GM08714 (cell line): ENCODE results near the gene RCSD1.
"Not testable (repeated sequence)": the region's sequence is repeated elsewhere in the genome, so short reads cannot be mapped to it uniquely, and the experiment has no call there.

Experiments
- H3K4me3 ChIP-seq: fragments of 200-500 bp; sonication (Bioruptor generic); 2 replicates; pipeline ENCODE4 v1.5.1; 2014; ENCODE audit warnings: mild to moderate bottlenecking, low read length, inconsistent platforms
- ZNF274 ChIP-seq: IDR thresholded peaks from 2 replicates; pipeline ENCODE4 v1.6.1; 2012; ENCODE audit warnings: mild to moderate bottlenecking, low read depth, low read length

Gene RCSD1

DNA sequence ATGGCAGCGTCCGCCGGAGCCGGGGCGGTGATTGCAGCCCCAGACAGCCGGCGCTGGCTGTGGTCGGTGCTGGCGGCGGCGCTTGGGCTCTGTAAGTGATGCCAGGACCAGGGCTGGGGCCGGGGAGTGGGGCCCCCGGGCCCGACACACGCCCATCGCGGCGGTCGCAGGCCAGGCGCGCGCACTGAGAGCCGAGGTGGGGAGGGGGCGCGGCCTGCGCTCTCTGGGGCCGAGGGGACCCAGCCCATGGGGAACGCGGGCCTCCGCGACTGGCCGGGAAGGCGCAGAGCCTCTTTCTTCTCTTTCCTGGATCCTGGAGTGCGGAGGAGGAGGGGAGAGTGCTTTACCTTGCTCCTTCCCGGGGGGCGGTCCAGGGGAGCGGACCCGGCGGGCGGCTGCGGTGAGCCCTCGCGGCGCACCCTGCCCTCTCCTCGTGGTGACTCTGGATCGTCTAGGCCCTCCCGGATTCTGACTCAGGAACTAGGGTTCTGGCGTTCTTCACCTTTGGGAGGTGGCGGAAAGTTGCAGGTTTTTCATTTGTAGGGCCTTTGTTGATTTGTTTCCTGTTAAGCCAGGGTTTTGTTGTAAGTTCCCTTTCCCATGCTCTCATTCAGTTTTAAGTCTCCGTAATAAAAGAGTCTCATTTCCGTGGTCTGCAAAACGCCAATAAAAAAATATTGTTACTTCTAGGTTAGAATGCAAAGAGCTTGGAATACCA is 92.3 kb downstream of the RCSD1 start:
- TF ChIP-seq ZNF274: no peak
- peak overlapping the region; percentile 97 for H3K4me3 ChIP-seq

DNA sequence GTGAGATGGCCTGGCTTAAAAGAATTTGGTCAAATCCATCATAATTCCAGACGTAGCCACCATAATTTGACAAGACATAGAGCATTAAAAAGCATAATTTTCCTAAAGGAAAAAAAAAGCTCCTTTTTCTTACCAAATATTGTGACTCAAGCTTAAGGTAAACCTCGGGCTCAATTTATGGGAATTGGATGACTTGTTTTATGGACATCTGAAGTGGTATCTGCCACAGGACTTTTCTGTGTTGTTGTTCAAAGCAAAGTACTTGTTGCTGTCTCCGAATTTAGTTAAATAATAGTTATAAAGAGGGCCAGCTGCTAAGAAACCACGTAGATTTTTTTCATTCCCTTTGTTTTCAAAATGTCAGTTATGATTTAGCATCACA is 92.8 kb downstream of the RCSD1 start:
- no peak for TF ChIP-seq ZNF274
- peak overlapping the region; percentile 97 for H3K4me3 ChIP-seq

DNA sequence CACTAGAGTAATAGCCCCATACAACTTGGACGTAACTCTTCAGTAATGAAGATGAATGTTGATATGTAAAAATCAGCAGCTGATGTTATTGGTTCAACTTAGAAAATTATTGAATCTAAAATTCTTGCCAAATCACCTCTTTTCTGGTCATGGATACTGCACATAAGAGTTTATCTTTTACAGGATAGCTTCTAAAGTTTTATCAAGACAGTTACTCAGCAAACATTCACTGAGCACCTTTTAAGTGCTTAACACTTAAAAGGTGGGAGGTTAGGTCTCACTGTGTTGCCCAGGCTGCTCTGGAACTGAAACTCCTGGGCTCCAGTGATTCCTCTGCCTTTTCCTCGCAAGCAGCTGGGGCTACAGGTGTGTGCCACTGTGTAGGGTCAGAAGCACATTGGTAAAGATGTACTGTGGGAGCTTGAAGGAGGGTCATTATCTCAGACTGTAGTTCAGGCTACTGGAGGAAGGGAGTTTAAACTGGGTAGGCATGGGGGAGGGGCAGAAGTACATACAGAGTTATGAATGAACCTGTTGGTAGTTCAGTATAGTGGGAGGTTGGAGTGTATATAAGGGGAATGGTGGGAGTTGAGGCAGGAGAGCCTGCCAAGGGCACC is 93.8 kb downstream of the RCSD1 start:
- peak overlapping the region; percentile 10 for H3K4me3 ChIP-seq
- TF ChIP-seq ZNF274: no peak

DNA sequence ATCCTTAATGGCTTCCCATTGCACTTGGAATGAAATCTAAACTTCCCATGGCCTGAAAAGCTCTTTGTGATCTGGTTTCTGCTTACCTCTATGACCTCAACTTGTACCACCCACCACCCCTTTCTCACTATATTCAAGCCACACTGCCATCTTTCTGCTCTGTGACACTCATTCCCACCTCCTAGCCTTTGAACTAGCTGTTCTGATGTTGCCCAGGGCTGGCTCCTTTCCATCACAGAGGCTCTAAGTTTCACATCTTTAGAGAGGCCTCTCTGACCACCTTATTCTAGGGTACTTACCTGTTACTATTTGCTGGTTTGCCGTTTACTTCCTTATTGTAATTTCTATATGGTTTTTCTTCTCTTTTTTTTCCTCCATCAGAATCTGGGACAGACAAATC is 96.0 kb downstream of the RCSD1 start:
- TF ChIP-seq ZNF274: no peak
- H3K4me3 ChIP-seq: no peak overlapping the region

DNA sequence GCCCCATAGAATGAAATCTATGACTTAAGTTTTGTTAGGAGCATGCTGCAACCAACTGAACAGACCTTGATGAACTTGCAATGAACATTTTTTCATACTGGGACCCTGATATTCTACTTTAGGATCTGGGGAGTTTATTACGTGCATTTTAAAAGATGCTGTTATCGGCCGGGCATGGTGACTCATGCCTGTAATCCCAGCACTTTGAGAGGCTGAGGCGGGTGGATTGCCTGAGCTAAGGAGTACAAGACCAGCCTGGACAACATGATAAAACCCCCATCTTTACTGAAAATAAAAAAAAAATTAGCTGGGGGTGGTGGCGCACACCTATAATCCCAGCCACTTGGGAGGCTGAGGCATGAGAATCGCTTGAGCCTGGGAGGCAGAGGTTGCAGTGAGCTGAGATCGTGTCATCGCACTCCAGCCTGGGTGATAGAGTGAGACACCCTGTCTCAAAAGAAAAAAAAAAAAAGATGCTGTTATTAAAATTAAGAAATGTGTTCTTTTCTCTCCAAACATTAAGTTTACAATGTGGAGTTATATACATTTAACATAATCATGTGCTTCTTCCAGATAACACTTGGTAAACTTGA is 98.9 kb downstream of the RCSD1 start:
- TF ChIP-seq ZNF274: no peak
- no peak overlapping the region for H3K4me3 ChIP-seq

DNA sequence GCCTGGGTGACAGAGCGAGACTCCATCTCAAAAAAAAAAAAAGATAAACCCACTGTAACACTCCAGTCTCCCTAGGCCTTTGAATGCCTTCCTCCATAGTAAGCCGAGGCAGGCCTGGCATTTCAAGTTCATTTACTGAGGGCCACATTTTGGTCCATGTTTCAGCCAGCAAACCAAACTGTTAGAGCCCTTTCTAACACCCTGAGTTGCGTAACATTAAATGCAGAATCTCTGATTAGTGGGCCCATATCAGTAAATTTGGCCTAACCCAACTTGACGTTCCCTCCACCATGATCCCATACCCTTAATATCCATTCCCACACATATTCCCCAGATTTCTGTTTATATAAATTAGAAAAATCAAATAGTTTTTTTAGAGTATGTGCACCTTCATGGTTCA is 104.2 kb downstream of the RCSD1 start:
- TF ChIP-seq ZNF274: no peak
- no peak overlapping the region for H3K4me3 ChIP-seq

DNA sequence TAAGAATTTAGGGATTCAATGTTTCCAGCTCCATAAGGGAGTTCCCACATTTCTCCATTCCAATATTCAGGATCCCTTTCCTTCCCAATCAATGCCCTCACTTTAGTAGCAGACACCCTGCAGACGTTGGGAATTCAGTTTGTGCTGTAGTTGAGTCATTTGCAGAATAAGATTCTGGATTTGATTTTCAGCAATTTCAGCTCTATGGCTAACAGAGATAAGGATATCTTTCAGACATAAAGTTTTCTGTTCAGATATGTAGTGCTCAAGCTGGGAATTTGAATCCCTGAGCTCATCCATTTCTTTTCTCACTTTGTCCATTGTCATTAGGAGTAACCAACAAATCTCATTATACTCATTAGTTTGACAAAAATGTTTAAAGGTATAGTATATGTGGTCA is 104.8 kb downstream of the RCSD1 start:
- no peak overlapping the region for H3K4me3 ChIP-seq
- no peak for TF ChIP-seq ZNF274

DNA sequence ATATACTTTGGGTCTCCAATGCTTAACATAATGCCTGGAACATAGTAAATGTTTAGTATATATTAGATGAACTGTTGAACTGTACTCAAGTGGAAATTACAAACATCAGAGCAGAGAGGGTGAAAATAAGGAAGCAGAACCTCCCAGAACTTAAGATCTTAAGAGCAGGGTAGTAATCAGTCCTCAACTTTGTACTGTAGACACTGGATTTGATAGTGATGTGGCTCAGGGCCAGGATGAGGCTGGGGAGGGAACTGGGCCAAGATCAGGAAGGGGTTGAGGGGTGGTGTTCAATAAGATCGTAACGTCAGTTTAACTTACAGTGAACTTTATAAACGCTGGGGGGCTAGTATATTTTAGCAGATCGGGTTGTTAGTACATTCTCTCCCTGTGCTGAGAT is 107.1 kb downstream of the RCSD1 start:
- no peak overlapping the region for H3K4me3 ChIP-seq
- TF ChIP-seq ZNF274: no peak

DNA sequence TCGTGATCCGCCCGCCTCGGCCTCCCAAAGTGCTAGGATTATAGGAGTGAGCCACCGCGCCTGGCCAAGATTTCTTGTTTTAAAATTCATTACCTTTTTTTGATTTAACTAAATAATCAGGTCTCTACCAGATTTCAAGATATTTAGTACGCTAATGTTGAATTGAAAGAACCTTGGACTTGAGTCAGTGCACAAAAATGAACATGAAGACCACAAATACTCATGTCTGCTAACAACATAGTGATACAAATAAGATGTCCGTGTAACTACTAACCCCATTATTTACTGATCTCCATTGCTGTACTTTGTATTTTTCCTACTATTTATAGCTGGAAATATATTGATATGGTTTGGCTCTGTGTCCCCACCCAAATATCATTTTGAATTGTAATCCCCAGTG is 108.1 kb downstream of the RCSD1 start:
- no peak overlapping the region for H3K4me3 ChIP-seq
- TF ChIP-seq ZNF274: no peak

DNA sequence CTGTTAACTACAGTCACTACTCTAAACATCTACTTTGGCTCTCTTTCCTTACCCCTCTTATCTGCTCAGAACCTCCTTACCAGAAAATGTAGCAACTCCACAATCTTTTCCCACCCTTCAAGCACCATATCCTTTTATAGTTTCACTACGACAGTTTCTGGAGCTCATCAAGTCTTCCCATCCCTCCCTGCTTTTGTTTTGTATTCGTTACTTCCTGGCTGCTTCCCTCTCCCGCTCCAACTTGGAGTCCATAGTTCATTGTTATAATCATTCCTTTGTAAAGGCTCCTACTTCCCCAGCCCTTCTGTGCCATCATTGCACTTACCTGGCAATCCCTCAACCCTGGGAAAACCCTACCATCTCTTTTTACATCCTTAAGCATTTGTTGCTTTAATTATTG is 109.7 kb downstream of the RCSD1 start:
- no peak overlapping the region for H3K4me3 ChIP-seq
- TF ChIP-seq ZNF274: no peak

DNA sequence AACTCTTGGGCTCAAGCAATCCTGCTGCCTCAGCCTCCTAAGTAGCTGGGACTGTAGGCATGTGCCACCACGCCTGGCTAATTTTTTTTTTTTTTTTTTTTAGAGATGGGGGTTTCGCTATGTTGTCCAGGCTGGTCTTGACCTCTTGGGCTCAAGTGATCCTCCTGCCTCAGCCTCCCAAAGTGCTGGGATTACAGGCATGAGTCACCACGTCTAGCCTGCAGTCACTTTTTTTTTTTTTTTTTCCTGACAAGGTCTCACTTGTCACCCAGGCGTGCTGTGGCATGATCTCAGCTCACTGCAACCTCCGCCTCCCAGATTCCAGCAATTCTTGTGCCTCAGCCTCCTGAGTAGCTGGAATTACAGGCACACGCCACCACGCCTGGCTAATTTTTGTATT is 111.1 kb downstream of the RCSD1 start:
- not testable (repeated sequence) for H3K4me3 ChIP-seq

DNA sequence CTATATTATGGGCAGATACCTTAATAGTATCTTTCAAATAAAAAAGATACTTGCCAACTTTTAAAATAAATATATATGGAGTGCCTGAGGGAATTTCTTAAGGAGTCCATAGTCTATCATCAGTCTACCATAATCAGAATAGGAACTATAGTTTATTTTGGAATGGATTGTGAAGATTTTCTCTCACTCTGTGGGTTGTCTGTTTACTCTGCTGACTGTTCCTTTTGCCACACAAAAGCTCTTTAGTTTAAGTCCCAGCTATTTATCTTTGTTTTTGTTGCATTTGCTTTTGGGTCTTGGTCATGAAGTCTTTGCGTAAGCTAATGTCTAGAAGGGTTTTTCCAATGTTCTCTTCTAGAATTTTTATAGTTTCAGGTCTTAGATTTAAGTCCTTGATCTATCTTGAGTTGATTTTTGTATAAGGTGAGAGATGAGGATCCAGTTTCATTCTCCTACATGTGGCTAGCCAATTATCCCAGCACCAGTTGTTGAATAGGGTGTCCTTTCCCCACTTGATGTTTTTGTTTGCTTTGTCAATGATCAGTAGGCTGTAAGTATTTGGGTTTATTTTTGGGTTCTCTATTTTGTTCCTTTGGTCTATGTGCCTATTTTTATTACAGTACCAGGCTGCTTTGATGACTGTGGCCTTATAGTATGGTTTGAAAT is 112.5 kb downstream of the RCSD1 start:
- H3K4me3 ChIP-seq: not testable (repeated sequence)

DNA sequence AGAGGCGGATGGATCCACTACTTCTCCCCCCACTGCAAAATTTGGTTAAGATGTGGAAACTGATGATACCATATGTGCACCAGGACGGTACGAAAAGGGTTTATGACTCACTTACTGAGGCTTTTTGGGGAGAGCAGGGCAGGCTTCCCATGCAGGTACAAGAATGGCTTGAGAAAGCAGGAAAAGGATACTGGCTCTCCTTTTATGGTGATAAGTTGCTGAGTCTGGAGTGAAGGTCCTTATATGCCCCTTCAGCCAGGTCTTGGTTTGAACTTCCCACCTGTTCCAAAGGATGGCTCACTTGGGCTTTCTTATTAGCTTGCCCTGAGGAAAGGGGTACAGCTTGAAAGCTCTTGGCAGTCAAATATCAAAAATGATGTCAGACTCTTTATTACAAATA is 114.9 kb downstream of the RCSD1 start:
- no peak overlapping the region for H3K4me3 ChIP-seq
- no peak for TF ChIP-seq ZNF274

DNA sequence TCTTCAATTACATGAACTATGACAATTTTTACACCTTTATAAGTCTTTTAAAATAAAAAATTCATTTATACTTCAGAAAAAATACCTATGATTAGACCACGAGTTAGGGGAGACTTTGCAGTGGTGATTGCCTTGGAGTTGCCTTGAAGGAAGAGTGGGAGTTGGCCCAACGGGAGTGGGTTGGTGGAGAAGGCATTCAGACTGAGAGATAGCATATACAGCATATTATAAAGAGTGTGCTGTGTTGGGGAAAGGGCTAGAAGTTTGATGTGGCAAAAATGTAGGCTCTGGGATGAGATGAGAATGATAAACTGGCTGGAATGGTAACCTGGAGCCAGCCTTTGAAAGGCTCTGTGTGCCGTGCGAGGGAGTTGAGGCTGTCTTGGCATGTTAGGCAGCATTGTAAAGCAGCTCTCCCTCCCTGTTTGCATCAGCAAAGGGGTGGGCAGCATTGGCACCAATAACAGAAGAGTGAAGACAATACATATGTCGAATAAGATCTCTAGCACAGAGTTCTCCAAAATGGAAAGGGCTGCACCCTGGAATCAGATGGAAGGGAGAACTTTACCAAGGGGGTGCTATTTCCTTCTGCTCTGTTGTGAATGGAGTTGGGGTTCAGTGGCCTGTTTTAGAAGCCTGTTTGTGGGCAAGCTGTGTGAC is 116.1 kb downstream of the RCSD1 start:
- TF ChIP-seq ZNF274: no peak
- H3K4me3 ChIP-seq: no peak overlapping the region
